Peyer's patch (tissue), 4 donors: ENCODE measurements around the gene FARS2.

Experiments
- CTCF ChIP-seq, 6 experiments: fragments of 450-650 bp in 4 of 6; fragments of 200-600 bp in 2 of 6; sonication (generic) in 1 of 6; IDR thresholded peaks; one replicate each; pipeline ENCODE4 v1.5.1; 2017 to 2019; ENCODE audit warnings: antibody characterized with exemption in 6 of 6, mild to moderate bottlenecking in 3 of 6, moderate library complexity in 1 of 6
- POLR2A ChIP-seq, 2 donors: fragments of 450-650 bp; IDR thresholded peaks; one replicate each; pipeline ENCODE4 v1.5.1; 2017; ENCODE audit warnings: antibody characterized with exemption in 2 of 2, mild to moderate bottlenecking in 2 of 2, moderate library complexity in 2 of 2

DNA sequence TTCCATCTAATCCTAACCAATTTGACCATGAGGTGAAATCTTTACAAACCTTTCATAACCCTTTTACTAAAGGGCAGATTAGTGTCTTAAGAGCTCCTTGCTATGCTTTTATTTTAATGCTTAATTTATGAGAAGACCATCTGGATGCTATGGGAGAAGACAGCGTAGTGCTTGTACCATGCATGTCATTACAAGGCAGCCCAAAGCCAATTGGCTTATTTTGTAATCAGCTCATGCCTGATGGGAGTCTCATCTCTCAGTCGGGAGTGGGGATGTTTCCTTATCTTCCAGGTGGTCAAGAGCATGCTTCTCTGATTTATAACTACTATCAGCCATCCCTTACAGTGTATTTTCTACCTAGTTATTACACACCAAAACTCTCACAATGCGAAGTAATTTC is 304.7 kb downstream of the FARS2 start:
- no peak for TF ChIP-seq CTCF (IDR thresholded peaks at IDR 0.05)
- no peak for TF ChIP-seq POLR2A (IDR thresholded peaks at IDR 0.05)
